Left lobe of liver (tissue), 2 donors: ENCODE results near the gene IFI30. TPM values are rescaled to one million over a fixed set of nuclear protein-coding genes. Genes with fewer than 3 reads are reported as not detected.
A peak's percentile ranks its signal among the peaks of the same experiment; 100 is the strongest.

ENCODE experiments used
- ATAC-seq: fragments of 200-7000 bp; cut with Tn5 transposase; one replicate; pipeline ENCODE4 v1.9.1; 2020; ENCODE audit warnings: mild to moderate bottlenecking, moderate library complexity
- DNase-seq: peaks from one replicate; pipeline ENCODE4 v3.0.0-alpha.2; 2020; ENCODE audit warnings: low spot score
- total RNA-seq: library from RNA; stranded (reverse); gene quantifications from one replicate; pipeline ENCODE4 v1.2.1, GENCODE V29; 2021
- donor health status: DM: no; HTN: no; CAD: no; lungs with moderate emphysema.
- donor health status: DM: no; HTN: yes; CAD: no.

Gene IFI30
- total RNA-seq, 1 donor from 2014 or later: 57.6 TPM

DNA sequence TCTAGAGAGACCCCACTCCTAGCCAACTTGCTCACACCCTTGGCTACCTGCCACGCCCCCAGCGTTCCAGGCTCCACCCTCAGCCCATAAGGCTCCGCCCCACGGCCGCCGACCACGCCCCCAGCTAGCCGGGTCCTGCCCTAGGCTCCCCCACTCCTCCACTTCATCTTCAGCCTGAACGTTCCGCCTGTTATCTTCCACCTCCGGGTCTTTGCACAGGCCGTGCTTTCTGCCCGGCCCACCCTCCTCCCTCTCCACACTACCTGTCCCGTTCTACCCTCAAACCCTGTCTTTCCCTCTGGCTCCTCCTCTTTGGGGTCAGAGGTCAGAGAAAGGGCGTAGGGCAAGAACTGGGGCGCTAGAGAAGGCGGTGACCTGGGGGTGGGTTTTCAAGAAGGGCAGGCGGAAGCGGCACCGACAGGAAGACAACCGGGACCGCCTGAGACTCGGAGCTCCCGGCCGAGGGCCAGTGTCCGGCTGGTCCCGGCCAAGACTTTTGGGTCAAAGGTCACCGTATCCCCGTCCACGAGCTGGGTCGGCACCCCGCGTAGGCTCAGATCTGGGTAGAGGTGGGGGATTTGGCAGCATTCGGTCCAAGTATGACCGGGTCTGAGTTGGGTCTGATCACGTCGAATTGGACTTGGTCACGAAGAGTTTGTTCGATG lies 50.4 kb downstream of the IFI30 start:
- ATAC-seq: peak; percentile 40

GRCh38 chr19:18224525-18225354 lies 51.1 kb downstream of the IFI30 start:
- peak; percentile 96 for ATAC-seq
- DNase-seq: peak; percentile 95

More for the DNA sequence above, 50.4 kb downstream of the IFI30 start:
- peak; percentile 73 for DNase-seq

DNA sequence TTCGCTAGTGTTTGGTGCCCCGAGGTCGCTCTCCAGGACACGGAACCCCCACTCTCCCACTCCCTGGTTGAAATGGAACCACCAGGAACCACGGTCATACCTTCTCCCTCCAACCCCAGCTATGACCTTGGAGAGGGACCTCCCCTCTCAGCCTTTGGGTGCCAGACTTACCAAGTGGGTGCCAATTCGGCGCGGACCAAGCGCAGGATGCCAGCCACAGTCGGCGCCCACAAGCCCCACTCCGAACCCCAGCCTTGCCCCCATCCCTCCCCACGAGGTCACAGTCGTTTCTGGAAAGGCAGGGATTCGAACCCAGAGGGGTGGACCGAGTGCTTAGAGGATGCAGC lies 51.7 kb downstream of the IFI30 start:
- no peak for ATAC-seq
- DNase-seq: no peak

DNA sequence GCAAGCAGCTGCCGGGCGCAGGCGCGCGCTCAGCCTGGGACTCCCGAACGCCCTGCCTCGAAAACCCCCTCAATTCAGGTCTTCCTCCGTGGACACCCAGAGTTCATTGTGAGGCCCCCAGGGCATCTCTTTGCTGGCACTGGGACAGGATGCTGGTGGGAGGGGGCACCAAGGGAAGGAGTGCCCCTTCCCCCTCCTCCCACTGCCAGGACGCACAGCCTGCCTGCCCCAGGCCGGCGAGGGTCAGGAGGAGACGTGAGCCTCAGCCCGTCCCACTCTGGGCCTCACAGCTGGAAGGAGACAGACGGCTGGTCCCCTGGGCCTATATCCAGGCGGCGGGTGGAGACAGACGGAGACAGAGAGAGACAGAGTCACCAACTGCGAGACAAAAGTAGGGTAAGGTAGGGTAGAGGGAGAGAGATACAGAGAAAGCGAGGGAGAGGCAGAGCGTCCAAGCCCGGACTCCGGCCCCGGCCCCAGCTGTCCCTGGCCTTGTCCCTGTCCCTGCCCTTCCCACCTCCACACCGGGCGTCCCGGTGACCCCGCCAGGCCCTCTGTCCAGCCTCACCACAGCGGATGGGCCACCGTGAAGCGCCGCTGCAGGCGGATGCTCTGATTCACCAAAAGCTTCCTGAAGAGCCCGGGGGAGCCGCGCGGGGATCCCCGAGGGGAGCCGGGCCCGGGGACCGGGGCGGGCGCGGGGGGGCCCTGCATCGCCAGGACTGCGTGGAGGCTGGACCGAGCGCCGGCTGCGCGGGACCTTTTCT lies 52.3 kb downstream of the IFI30 start, which contains the start of gene PDE4C:
Gene PDE4C, minus strand, starts transcription at position 737 of the 767 bp plus-strand sequence. Its CDS starts 23 bp downstream, at position 714.
- DNase-seq (no peak), ATAC-seq (peak; percentile 5)

DNA sequence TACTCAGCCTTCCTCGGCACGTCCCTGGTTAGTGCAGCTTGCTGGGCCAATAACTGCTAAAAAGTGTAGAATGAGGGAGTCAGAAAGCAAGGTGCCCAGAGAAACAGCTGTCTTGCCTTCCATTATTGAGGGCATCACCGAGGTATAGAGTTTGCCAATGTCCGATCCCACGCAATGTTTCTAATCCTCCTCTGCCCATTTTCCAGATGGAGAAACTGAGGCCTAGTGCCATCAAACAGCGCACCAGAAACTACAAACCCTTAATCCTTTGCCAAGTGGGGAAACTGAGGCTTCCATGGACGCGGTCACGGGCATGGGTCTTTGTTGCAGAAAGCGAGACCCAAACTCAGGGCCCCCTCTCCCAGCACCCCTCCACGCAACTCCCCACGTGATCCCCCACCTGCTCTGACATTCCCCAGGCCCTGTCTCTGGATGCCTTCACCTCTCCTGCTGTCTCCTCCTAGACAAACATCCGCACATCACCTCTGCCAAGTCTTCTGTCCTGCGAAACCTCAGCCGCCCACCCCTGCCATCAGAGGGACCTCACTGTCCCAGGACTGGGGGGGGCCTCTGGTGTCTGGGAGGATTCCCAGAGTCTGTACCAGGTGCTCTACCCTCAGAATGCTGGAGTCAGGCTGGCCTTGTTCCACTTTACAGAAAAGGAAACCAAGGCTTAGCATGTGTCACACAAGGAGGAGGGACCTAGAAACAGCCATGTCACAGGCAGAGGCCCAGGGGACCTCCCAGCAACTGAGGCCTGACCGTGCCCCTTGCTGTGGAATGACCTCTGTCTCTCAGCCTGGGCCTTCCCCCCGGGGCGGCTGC lies 53.6 kb downstream of the IFI30 start:
- ATAC-seq (no peak), DNase-seq (no peak)

Other genes with a start within 250 kb of the IFI30 start
- 31.6 TPM for gene CCDC124, start 240.8 kb upstream of the IFI30 start, total RNA-seq
- not detected for gene KCNN1, start 206.7 kb upstream of the IFI30 start, total RNA-seq
- 6.3 TPM for gene ARRDC2, start 165.6 kb upstream of the IFI30 start, total RNA-seq
- 0.25 TPM for gene IL12RB1, start 86.9 kb upstream of the IFI30 start, total RNA-seq
- 18.4 TPM for gene MAST3, start 76.0 kb upstream of the IFI30 start, total RNA-seq
- gene PIK3R2, start 20.6 kb upstream of the IFI30 start, total RNA-seq: 14.8 TPM
- 8.6 TPM for gene MPV17L2, start 19.4 kb downstream of the IFI30 start, total RNA-seq
- gene RAB3A, start 30.2 kb downstream of the IFI30 start, total RNA-seq: 2.1 TPM
- gene PDE4C, start 52.6 kb downstream of the IFI30 start, total RNA-seq: 0.60 TPM
- gene IQCN, start 100.6 kb downstream of the IFI30 start, total RNA-seq: 2.8 TPM
- gene JUND, start 107.8 kb downstream of the IFI30 start, total RNA-seq: 47.4 TPM
- 53.3 TPM for gene LSM4, start 149.3 kb downstream of the IFI30 start, total RNA-seq
- gene PGPEP1, start 166.8 kb downstream of the IFI30 start, total RNA-seq: 62.4 TPM
- gene GDF15, start 212.3 kb downstream of the IFI30 start, total RNA-seq: 3.2 TPM
- gene LRRC25, start 223.8 kb downstream of the IFI30 start, total RNA-seq: 2.2 TPM
- gene SSBP4, start 245.6 kb downstream of the IFI30 start, total RNA-seq: 18.4 TPM